Peyer's patch (tissue), 4 donors: ENCODE data around the gene DPP7. TPM values are rescaled to one million over a fixed set of nuclear protein-coding genes. Genes with fewer than 3 reads are reported as not detected.

Experiments
- DNase-seq, 3 donors: peaks; one replicate each; pipeline ENCODE4 v3.0.0-alpha.2; 2017 to 2019
- H3K27ac ChIP-seq, 4 donors: fragments of 200-600 bp; sonication (generic); one replicate each; pipeline ENCODE4 v1.5.1; 2016 to 2019
- H3K27me3 ChIP-seq, 2 donors: fragments of 200-600 bp; sonication (generic); one replicate each; pipeline ENCODE4 v1.5.1; 2019
- H3K36me3 ChIP-seq, 3 donors: fragments of 200-600 bp; sonication (generic); one replicate each; pipeline ENCODE4 v1.5.1; 2016 to 2019
- H3K4me1 ChIP-seq, 4 donors: fragments of 200-600 bp; sonication (generic); one replicate each; pipeline ENCODE4 v1.5.1; 2016 to 2019
- H3K4me3 ChIP-seq, 4 donors: fragments of 200-600 bp; sonication (generic); 1 replicate in 3 of 4; 2 replicates in 1 of 4; pipeline ENCODE4 v1.5.1; 2016 to 2019; ENCODE audit warnings: mild to moderate bottlenecking in 1 of 4
- H3K9me3 ChIP-seq, 4 donors: fragments of 200-600 bp; sonication (generic); one replicate each; pipeline ENCODE4 v1.5.1; 2016 to 2019; ENCODE audit warnings: mild to moderate bottlenecking in 1 of 4
- POLR2A ChIP-seq, 2 donors: fragments of 450-650 bp; IDR thresholded peaks; one replicate each; pipeline ENCODE4 v1.5.1; 2017; ENCODE audit warnings: antibody characterized with exemption in 2 of 2, mild to moderate bottlenecking in 2 of 2, moderate library complexity in 2 of 2
- total RNA-seq, 4 donors: library from RNA; depleted of rRNA; stranded (reverse); fragments of >200 nt; gene quantifications; one replicate each; pipeline ENCODE4 v1.1.0, GENCODE V29; 2016
- TF ChIP-seq, protein P1 (sequence below), 6 experiments: fragments of 450-650 bp in 4 of 6; fragments of 200-600 bp in 2 of 6; sonication (generic) in 1 of 6; IDR thresholded peaks; one replicate each; pipeline ENCODE4 v1.5.1; 2017 to 2019; ENCODE audit warnings: antibody characterized with exemption in 6 of 6, mild to moderate bottlenecking in 3 of 6, moderate library complexity in 1 of 6

The DPP7 gene
- total RNA-seq, 4 donors from 2014 or later: 44.7 to 177 (median 76.7) TPM

DNA sequence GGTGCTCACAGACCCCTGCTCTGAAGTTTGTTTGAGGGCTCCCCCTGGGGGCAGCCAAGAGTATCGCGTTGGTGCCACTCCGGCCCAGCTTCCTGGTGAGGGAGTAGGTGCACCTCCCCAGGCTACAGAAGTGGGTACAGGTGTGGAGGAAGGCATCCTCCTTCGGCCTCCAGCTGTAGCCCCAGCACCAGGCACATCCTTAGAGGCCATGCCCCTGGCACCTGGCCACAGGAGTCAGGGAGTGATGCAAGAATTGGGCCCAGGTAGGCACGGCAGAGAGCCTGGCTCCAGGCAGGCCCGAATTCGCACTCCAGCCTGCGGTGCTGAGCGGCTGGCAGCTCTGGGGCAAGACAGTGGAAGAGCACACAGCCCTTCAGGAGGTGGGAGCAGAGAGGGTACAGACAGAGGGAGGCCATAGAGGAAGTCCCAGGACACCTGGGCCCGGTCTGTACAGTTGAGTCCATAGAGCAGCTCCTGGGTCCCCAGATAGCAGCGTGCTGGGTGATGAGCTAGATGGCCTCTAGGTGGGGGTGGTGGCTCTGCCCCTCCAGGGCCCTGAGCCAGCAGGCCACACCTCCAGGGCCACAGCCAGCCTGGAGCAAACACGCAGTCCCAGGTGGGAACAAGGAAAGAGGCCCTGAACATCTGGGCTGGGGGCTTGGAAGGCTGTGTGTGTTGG, 46.5 kb downstream of the DPP7 start:
- Histone ChIP-seq H3K4me1 (peaks cover 0 to 40% (median 14%) of the 10 kb centered on the region in 4 donors), H3K36me3 (no peaks in the 10 kb centered on the region), H3K4me3 (no peak overlapping the region), H3K9me3 (no peaks in the 10 kb centered on the region), H3K27me3 (peaks cover 0 to 8% of the 10 kb centered on the region in 2 donors), H3K27ac (peak overlapping the region in 1 of 4 donors; percentile 72)
- peak; percentile 74 to 92 (median 91) for DNase-seq
- no peak for TF ChIP-seq POLR2A (IDR thresholded peaks at IDR 0.05)
- TF ChIP-seq, protein P1, sequence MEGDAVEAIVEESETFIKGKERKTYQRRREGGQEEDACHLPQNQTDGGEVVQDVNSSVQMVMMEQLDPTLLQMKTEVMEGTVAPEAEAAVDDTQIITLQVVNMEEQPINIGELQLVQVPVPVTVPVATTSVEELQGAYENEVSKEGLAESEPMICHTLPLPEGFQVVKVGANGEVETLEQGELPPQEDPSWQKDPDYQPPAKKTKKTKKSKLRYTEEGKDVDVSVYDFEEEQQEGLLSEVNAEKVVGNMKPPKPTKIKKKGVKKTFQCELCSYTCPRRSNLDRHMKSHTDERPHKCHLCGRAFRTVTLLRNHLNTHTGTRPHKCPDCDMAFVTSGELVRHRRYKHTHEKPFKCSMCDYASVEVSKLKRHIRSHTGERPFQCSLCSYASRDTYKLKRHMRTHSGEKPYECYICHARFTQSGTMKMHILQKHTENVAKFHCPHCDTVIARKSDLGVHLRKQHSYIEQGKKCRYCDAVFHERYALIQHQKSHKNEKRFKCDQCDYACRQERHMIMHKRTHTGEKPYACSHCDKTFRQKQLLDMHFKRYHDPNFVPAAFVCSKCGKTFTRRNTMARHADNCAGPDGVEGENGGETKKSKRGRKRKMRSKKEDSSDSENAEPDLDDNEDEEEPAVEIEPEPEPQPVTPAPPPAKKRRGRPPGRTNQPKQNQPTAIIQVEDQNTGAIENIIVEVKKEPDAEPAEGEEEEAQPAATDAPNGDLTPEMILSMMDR (IDR thresholded peaks at IDR 0.05): peak; percentile 75 to 89 (median 85)

DNA sequence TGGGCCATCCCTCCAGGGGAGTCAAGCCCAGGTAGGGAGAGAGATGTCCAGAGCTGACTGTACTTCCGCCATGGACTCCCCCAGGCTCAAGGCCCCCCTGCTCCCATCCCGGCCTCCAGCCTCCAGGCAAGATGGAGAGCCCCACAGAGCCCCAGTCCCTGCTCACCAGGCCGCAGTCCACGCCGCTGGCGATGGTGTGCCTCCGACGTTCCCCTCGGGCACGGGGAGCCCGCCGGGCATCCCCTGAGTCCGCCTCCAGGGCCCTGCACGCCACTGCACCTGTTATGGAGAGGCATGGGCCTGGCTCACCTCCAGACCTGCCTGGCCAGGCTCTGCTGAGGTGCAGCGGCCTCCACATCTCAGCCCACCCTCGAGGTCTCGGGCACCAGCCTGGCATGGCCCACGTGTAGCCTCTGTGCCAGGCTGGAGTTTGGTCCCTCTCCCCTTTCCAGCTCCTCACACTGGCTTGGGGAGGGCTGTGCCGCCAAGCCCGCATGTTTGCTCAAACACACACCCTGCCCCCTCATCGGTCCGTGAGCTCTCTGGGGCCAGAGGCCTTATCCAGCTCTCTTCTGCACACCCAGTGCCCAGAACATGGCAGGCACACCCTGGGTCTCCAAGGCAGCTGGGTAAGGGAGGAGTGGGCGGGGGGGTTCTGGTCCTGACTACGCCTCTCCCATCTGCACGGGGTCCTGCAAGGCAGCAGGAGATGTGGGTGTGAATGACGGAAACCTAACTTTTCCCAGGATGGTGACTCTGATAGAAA, 48.3 kb downstream of the DPP7 start:
- TF ChIP-seq, protein P1 (IDR thresholded peaks at IDR 0.05): no peak
- TF ChIP-seq POLR2A (IDR thresholded peaks at IDR 0.05): no peak
- H3K4me3 ChIP-seq: no peak overlapping the region
- H3K4me1 ChIP-seq: peaks cover 0 to 37% (median 14%) of the 10 kb centered on the region in 4 donors
- H3K9me3 ChIP-seq: no peaks in the 10 kb centered on the region
- peaks cover 0 to 8% of the 10 kb centered on the region in 2 donors for H3K27me3 ChIP-seq
- H3K36me3 ChIP-seq: no peaks in the 10 kb centered on the region
- DNase-seq: no peak
- no peak overlapping the region for H3K27ac ChIP-seq

DNA sequence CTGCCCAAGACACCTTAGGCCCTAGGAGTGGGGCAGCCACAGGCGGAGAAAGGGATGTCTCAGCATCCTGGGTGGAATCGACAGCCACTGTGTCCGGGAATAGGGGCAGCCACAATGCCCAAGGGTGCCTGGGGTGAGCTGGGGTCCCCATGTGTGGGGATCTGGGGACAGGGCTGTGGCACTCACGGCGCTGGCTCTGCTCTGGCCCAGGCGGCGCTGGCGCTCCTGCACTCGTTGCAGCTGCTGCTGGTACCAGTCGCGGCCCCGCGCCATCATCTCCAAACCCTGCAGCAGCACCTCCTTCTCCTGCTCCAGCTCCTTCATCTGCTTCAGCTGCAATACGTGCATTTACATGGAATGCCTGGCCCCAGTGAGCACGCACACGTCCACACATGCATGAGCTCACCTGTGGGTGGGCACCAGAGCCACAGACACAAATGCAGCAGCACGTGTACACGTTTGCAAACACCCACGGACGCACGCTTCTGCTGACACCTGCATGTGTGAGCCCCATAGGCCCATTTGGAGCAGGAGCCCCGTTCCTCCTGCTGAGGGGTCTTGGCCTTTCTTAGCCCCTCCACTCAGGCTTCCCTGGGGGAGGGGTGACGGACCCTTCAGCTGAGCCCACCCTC, 49.1 kb downstream of the DPP7 start:
- Histone ChIP-seq H3K27ac (no peak overlapping the region), H3K4me1 (peaks cover 0 to 31% (median 10%) of the 10 kb centered on the region in 4 donors), H3K36me3 (no peaks in the 10 kb centered on the region), H3K9me3 (no peaks in the 10 kb centered on the region), H3K27me3 (peaks cover 0 to 8% of the 10 kb centered on the region in 2 donors), H3K4me3 (no peak overlapping the region)
- DNase-seq: no peak
- TF ChIP-seq POLR2A (IDR thresholded peaks at IDR 0.05): no peak
- TF ChIP-seq, protein P1 (IDR thresholded peaks at IDR 0.05): no peak

DNA sequence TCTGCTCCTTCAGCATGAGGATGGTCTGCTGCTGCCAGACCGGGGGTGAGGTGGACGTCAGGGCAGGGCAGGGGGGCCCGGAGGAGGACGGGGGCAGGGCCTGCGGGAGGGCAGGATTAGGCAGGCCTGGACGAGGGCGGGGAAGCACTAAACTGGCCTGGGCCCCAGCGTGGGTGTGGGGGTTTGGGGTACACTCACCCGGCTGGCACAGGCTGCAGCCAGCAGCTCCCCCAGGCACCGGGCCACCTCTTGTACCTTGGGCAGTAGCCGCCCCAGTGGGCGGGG, 49.7 kb downstream of the DPP7 start:
- Histone ChIP-seq H3K36me3 (no peaks in the 10 kb centered on the region), H3K4me3 (no peak overlapping the region), H3K27me3 (peaks cover 0 to 8% of the 10 kb centered on the region in 2 donors), H3K4me1 (peaks cover 0 to 27% (median 7%) of the 10 kb centered on the region in 4 donors), H3K27ac (no peak overlapping the region), H3K9me3 (no peaks in the 10 kb centered on the region)
- no peak for TF ChIP-seq POLR2A (IDR thresholded peaks at IDR 0.05)
- TF ChIP-seq, protein P1 (IDR thresholded peaks at IDR 0.05): no peak
- no peak for DNase-seq

DNA sequence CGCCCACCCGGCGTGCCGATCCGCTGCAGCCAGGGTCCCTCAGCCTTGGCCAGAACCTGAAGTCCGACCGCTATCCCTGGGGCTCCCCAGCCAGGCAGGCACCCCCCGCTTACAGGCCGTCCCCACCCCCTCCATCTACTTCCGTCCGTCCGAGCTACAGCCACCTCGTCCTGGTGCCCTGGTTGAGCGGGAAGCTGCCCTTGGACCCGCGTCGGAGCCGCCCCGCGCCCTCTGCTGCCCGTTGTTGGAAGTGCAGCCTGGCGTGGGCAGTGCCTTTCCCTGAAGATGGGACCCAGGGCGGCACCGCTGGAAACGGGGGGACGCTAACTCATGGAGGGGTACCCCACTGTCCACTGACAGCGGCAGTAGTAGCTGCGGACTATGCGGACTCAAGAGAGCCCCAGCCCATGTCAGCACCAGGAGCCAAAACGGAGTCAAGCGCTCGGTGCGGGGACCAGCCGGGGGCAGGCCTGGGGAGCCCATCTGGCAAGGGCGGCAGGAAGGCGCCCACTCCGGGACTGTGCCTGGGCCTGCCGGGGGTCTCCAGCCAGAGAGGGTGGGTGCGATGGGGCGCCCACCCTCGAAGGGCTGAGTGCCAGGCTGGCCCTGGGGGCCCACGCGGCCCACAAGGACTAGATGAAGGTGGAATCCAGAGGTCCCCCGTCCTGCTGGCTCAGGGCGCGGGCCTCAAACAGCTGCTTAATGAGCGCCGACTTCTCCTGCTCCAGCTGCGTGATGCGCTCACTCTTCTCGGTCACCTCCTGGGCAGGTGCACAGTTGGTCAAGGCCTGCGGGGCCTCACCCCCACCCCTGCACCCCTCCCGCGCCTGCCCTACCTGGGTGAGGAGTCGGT, 50.3 kb downstream of the DPP7 start:
- no peak for TF ChIP-seq POLR2A (IDR thresholded peaks at IDR 0.05)
- TF ChIP-seq, protein P1 (IDR thresholded peaks at IDR 0.05): peak; percentile 79 to 97 (median 96)
- Histone ChIP-seq H3K36me3 (no peaks in the 10 kb centered on the region), H3K9me3 (no peaks in the 10 kb centered on the region), H3K27ac (no peak overlapping the region), H3K4me3 (no peak overlapping the region), H3K27me3 (peaks cover 0 to 4% of the 10 kb centered on the region in 2 donors), H3K4me1 (peaks cover 0 to 21% (median 3%) of the 10 kb centered on the region in 4 donors)
- DNase-seq: peak; percentile 28 to 85 (median 83)
